ENCODE data around the gene SSBP4.
A peak's percentile ranks its signal among the peaks of the same experiment; 100 is the strongest.

DNA sequence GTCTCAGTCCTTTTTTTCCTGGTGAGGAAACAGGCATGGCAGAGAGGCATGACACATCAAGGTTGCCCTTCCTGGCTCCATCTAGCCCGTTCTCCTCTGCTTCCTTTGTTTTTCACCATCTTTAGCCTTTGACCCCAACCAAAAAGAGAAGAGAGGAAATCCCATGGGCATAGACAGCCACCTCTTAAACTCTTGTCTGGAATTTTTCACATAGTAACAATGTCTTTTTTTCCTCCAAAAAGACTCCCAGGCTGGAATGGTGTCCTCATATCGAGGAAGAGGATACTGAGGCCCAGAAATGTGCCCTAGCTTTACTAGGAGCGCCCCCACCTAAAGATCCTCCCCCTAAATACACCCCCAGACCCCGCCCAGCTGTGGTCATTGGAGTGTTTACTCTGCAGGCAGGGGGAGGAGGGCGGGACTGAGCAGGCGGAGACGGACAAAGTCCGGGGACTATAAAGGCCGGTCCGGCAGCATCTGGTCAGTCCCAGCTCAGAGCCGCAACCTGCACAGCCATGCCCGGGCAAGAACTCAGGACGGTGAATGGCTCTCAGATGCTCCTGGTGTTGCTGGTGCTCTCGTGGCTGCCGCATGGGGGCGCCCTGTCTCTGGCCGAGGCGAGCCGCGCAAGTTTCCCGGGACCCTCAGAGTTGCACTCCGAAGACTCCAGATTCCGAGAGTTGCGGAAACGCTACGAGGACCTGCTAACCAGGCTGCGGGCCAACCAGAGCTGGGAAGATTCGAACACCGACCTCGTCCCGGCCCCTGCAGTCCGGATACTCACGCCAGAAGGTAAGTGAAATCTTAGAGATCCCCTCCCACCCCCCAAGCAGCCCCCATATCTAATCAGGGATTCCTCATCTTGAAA lies 33.3 kb upstream of the SSBP4 start, which contains the start of gene GDF15:
- TF ChIP-seq, protein P1, sequence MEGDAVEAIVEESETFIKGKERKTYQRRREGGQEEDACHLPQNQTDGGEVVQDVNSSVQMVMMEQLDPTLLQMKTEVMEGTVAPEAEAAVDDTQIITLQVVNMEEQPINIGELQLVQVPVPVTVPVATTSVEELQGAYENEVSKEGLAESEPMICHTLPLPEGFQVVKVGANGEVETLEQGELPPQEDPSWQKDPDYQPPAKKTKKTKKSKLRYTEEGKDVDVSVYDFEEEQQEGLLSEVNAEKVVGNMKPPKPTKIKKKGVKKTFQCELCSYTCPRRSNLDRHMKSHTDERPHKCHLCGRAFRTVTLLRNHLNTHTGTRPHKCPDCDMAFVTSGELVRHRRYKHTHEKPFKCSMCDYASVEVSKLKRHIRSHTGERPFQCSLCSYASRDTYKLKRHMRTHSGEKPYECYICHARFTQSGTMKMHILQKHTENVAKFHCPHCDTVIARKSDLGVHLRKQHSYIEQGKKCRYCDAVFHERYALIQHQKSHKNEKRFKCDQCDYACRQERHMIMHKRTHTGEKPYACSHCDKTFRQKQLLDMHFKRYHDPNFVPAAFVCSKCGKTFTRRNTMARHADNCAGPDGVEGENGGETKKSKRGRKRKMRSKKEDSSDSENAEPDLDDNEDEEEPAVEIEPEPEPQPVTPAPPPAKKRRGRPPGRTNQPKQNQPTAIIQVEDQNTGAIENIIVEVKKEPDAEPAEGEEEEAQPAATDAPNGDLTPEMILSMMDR (conservative IDR thresholded peaks at IDR 0.05; ENCODE audit: low read depth, low read length): peak; percentile 60
- TF ChIP-seq CEBPB (IDR thresholded peaks at IDR 0.05; ENCODE audit: low read depth, low read length): no peak
- no peak for TF ChIP-seq FOS (IDR thresholded peaks at IDR 0.05; ENCODE audit: low read depth, low read length)
- TF ChIP-seq POLR2A (IDR thresholded peaks at IDR 0.05; ENCODE audit: low read depth, low read length): peak; percentile 98
- no peak for TF ChIP-seq BHLHE40 (IDR thresholded peaks at IDR 0.05; ENCODE audit: low read depth, low read length)
- TF ChIP-seq, protein P2, sequence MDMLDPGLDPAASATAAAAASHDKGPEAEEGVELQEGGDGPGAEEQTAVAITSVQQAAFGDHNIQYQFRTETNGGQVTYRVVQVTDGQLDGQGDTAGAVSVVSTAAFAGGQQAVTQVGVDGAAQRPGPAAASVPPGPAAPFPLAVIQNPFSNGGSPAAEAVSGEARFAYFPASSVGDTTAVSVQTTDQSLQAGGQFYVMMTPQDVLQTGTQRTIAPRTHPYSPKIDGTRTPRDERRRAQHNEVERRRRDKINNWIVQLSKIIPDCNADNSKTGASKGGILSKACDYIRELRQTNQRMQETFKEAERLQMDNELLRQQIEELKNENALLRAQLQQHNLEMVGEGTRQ (IDR thresholded peaks at IDR 0.05; ENCODE audit: low read depth, low read length): no peak
- TF ChIP-seq RAD21 (IDR thresholded peaks at IDR 0.05; ENCODE audit: low read length): peak; percentile 31
- TF ChIP-seq, protein P3, sequence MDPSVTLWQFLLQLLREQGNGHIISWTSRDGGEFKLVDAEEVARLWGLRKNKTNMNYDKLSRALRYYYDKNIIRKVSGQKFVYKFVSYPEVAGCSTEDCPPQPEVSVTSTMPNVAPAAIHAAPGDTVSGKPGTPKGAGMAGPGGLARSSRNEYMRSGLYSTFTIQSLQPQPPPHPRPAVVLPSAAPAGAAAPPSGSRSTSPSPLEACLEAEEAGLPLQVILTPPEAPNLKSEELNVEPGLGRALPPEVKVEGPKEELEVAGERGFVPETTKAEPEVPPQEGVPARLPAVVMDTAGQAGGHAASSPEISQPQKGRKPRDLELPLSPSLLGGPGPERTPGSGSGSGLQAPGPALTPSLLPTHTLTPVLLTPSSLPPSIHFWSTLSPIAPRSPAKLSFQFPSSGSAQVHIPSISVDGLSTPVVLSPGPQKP (IDR thresholded peaks at IDR 0.05; ENCODE audit: borderline replicate concordance, low read depth, low read length): no peak
- peak; percentile 35 for TF ChIP-seq SMC3 (IDR thresholded peaks at IDR 0.05; ENCODE audit: low read depth, low read length)
- TF ChIP-seq MAZ (IDR thresholded peaks at IDR 0.05; ENCODE audit: borderline replicate concordance, low read depth, low read length): peak; percentile 56; the same call in 1 of the 2 replicates
- no peak for TF ChIP-seq CHD1 (IDR thresholded peaks at IDR 0.05; ENCODE audit: low read depth, low read length)
- TF ChIP-seq RCOR1 (IDR thresholded peaks at IDR 0.05; ENCODE audit: insufficient replicate concordance, low read length): no peak
- TF ChIP-seq NFE2L2 (IDR thresholded peaks at IDR 0.05; ENCODE audit: low read depth, low read length): no peak; the same call in 1 of the 2 replicates
